ENCODE measurements around the gene TRIP13. TPM values are rescaled to one million over a fixed set of nuclear protein-coding genes. Genes with fewer than 3 reads are reported as not detected.

TRIP13 gene
- total RNA-seq, 1 experiment from 2014 or later, result 42.6 TPM

- H3K79me2 ChIP-seq (ENCODE audit: insufficient read depth, low read length), result no peaks in the 10 kb centered on the region
- Mint-ChIP-seq H3K9me3 (no peaks in the 10 kb centered on the region; a peak in 2 of 5 replicates), H3K27ac (no peak overlapping the region), H3K4me1 (0 out of 4 replicates have a peak, but pooled peaks cover 0 to 2% of the 10 kb centered on the region in 2 experiments), H3K27me3 (ENCODE audit: low read depth) (peaks cover 4% of the 10 kb centered on the region), H3K36me3 (ENCODE audit: insufficient read depth in 1 of 3, low read depth in 3 of 3) (no peaks in the 10 kb centered on the region), H3K4me3 (no peak overlapping the region; a peak in 1 of 5 replicates)
- H3K27me3 ChIP-seq (ENCODE audit: insufficient read depth, low read length), result no peaks in the 10 kb centered on the region
- H4K20me1 ChIP-seq (ENCODE audit: control insufficient read depth, insufficient read depth, insufficient read length), result no peaks in the 10 kb centered on the region
- no peak for TF ChIP-seq CTCF (conservative IDR thresholded peaks at IDR 0.05)
- no peak overlapping the region for H4K91ac ChIP-seq (ENCODE audit: insufficient read length, low read depth, low read length)
- no CpG with 5 or more reads among the region's 32 CpGs for WGBS (ENCODE audit: extremely low coverage, insufficient read length, low lambda C conversion rate)
- H3K27ac ChIP-seq (ENCODE audit: insufficient read length, low read depth, low read length), result no peak overlapping the region
- no peak overlapping the region for H2BK15ac ChIP-seq (ENCODE audit: low read depth, low read length)
- H3K23me2 ChIP-seq (ENCODE audit: insufficient read length, low read depth, low read length, poor library complexity, severe bottlenecking), result no peaks in the 10 kb centered on the region
- no peak overlapping the region for H3K23ac ChIP-seq (ENCODE audit: insufficient read length, low read depth, low read length)
- H2BK20ac ChIP-seq (ENCODE audit: low read depth, low read length, poor library complexity, severe bottlenecking), result no peak overlapping the region
- no peaks in the 10 kb centered on the region for H3K9me3 ChIP-seq (ENCODE audit: control insufficient read depth, low read depth, low read length)
- H2BK12ac ChIP-seq (ENCODE audit: insufficient read length, low read depth, low read length), result no peak overlapping the region
- DNase-seq, result no peak
- H2BK120ac ChIP-seq (ENCODE audit: low read depth, low read length, poor library complexity, severe bottlenecking), result no peak overlapping the region
- H3K4me1 ChIP-seq (ENCODE audit: insufficient read depth, low read length), result no peaks in the 10 kb centered on the region
- H3K56ac ChIP-seq (ENCODE audit: insufficient read length, low read depth, low read length), result no peak overlapping the region
- H3K18ac ChIP-seq (ENCODE audit: insufficient read length, low read depth, low read length), result no peak overlapping the region
- no peak overlapping the region for H2BK5ac ChIP-seq (ENCODE audit: insufficient read length, low read length)
- no peaks in the 10 kb centered on the region for H3K79me1 ChIP-seq (ENCODE audit: insufficient read depth, low read depth, low read length, poor library complexity, severe bottlenecking)
- no peak overlapping the region for H3K4ac ChIP-seq (ENCODE audit: low read depth, low read length)
- no peak overlapping the region for H4K8ac ChIP-seq (replicated peaks; ENCODE audit: insufficient read length, low read depth, low read length)
- H3K14ac ChIP-seq (ENCODE audit: insufficient read depth, low read length), result no peak overlapping the region; the same call in 1 of the 2 replicates
- no peak overlapping the region for H2AK5ac ChIP-seq (ENCODE audit: insufficient read length, low read length)
- H3K4me2 ChIP-seq (ENCODE audit: insufficient read depth, insufficient read length, low read length), result no peak overlapping the region
- no peak overlapping the region for H3T11ph ChIP-seq (ENCODE audit: low read length)
- no peak overlapping the region for H3K9ac ChIP-seq (ENCODE audit: extremely low read depth, insufficient read length, low read length)
- H4K5ac ChIP-seq (ENCODE audit: insufficient read length, low read depth, low read length), result no peak overlapping the region
- no peak overlapping the region for H2AFZ ChIP-seq (ENCODE audit: low read length)
These were observed 63.4 kb downstream of the TRIP13 start for GRCh38 chr5:955886-956761.

Data from H9 (cell line).